ENCODE measurements around the gene INSM1. TPM values are rescaled to one million over a fixed set of nuclear protein-coding genes. Genes with fewer than 3 reads are reported as not detected.
"Not testable (repeated sequence)": the region's sequence is repeated elsewhere in the genome, so short reads cannot be mapped to it uniquely, and the experiment has no call there.

Gene INSM1
- total and polyA plus RNA-seq, 10 of the 15 experiments (the other 5 are each of a cell fraction or from before 2014, with no cell fraction given), result 0.03 to 0.11 (median 0.04) TPM; not detected in 7

DNA sequence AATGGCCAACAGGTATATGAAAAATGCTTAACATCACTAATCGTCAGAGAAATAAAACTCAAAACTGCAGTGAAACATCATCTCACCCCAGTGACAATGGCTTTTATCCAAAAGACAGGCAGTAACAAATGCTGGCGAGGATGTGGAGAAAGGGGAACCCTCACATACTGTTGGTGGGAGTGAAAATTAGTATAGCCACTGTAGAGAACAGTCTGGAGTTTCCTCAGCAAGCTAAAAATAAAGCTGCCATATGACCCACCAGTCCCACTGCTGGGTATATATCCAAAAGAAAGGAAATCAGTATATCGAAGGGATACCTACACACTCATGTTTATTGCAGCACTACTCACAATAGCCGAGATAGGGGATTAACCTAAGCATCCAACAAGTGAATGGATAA, 23.4 kb upstream of the INSM1 start:
- CTCF ChIA-PET, result no interaction called here
- WGBS (ENCODE audit: insufficient coverage, insufficient replicate concordance, low lambda C conversion rate, missing lambda C conversion rate), result 25% methylated on average over 4 of the region's 4 CpGs

DNA sequence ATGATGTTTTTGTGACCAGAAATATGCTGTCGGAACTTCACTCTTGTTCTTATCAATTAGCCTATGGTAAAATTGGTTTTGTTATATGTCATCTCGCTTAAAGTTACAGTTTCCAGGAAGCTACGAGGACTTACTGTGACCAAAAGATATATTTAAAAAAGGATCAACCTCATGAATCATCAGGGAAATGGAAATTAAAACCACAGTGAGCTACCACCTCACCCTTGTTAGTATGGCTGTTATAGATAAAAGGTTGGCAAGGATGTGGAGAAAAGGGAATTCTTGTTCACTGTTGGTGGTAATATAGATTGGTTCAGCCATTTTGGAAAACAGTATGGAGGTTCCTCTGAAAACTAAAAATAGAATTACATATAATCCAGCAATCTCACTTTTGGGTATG, 14.3 kb upstream of the INSM1 start:
- BruUV-seq (replicated peaks), result no TSS peak
- Histone ChIP-seq H4K20me1 (ENCODE audit: control insufficient read depth, insufficient read depth) (no peaks in the 10 kb centered on the region), H3K9me3 (replicated peaks; ENCODE audit: control insufficient read depth, insufficient read depth, low read length) (peaks cover 2% of the 10 kb centered on the region; the same call in 2 of the 3 replicates), H3K27me3 (replicated peaks in 1 of 2; ENCODE audit: control insufficient read depth in 2 of 2, insufficient read depth in 2 of 2, low read length in 1 of 2) (no peaks in the 10 kb centered on the region), H3K79me2 (ENCODE audit: control insufficient read depth, insufficient read depth, low read length) (no peaks in the 10 kb centered on the region), H3K36me3 (ENCODE audit: control insufficient read depth in 2 of 2, insufficient read depth in 2 of 2, low read length in 1 of 2) (no peaks in the 10 kb centered on the region), H3K4me1 (ENCODE audit: control insufficient read depth, insufficient read depth, low read length) (no peaks in the 10 kb centered on the region), H2AFZ (ENCODE audit: control insufficient read depth, low read depth, low read length) (no peak overlapping the region), H3K4me2 (ENCODE audit: control insufficient read depth, insufficient read depth) (no peak overlapping the region), H3K27ac (ENCODE audit: control insufficient read depth, insufficient read depth) (no peak overlapping the region), H3K4me3 (no peak overlapping the region), H3K9ac (ENCODE audit: control insufficient read depth, insufficient read depth, low read length) (no peak overlapping the region)
- ChIA-PET RAD21 (ENCODE audit: unreplicated experiment) (no interaction called here), POLR2A (no interaction called here), CTCF (no interaction called here), SMC1A (ENCODE audit: uncharacterized antibody, unreplicated experiment) (no interaction called here)
- DNase-seq (ENCODE audit: low read depth, low spot score) (no peak), FAIRE-seq (no peak), ATAC-seq (no peak)
- TF ChIP-seq ETV6 (conservative IDR thresholded peaks at IDR 0.05 in 1 of 2, IDR thresholded peaks at IDR 0.05 in 1 of 2; ENCODE audit: borderline replicate concordance in 1 of 2, low read depth in 1 of 2) (no peak), SMAD1 (IDR thresholded peaks at IDR 0.05; ENCODE audit: low read depth, partially characterized antibody) (no peak), YY1 (IDR thresholded peaks at IDR 0.05; ENCODE audit: low read depth, low read length) (no peak), STAT1 (conservative IDR thresholded peaks at IDR 0.05) (no peak), SMC3 (IDR thresholded peaks at IDR 0.05; ENCODE audit: borderline replicate concordance, low read length) (no peak), TCF7 (IDR thresholded peaks at IDR 0.05; ENCODE audit: borderline replicate concordance) (no peak)
- WGBS (ENCODE audit: insufficient coverage, insufficient replicate concordance, low lambda C conversion rate, missing lambda C conversion rate), result 2% methylated on average over 3 of the region's 3 CpGs
- in situ Hi-C loops (cut with MboI) (no loop called here), intact Hi-C loops (cut with micrococcal nuclease; ENCODE audit: unreplicated experiment) (no loop called here)

More for the DNA sequence above, 23.4 kb upstream of the INSM1 start:
- no peaks in the 10 kb centered on the region; the same call in 2 of the 3 replicates for H3K9me3 ChIP-seq (replicated peaks; ENCODE audit: control insufficient read depth, insufficient read depth, low read length)
- TF ChIP-seq WRNIP1 (IDR thresholded peaks at IDR 0.05; ENCODE audit: borderline replicate concordance, low read depth, low read length) (no peak), BRCA1 (IDR thresholded peaks at IDR 0.05; ENCODE audit: low read depth, low read length) (no peak), CBX3 (IDR thresholded peaks at IDR 0.05; ENCODE audit: borderline replicate concordance, low read depth) (no peak), ATF7 (IDR thresholded peaks at IDR 0.05; ENCODE audit: low read depth) (no peak), FOXM1 (IDR thresholded peaks at IDR 0.05; ENCODE audit: low read depth, low read length) (no peak)
- TF ChIP-seq, protein P1, sequence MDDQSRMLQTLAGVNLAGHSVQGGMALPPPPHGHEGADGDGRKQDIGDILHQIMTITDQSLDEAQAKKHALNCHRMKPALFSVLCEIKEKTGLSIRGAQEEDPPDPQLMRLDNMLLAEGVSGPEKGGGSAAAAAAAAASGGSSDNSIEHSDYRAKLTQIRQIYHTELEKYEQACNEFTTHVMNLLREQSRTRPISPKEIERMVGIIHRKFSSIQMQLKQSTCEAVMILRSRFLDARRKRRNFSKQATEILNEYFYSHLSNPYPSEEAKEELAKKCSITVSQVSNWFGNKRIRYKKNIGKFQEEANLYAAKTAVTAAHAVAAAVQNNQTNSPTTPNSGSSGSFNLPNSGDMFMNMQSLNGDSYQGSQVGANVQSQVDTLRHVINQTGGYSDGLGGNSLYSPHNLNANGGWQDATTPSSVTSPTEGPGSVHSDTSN (IDR thresholded peaks at IDR 0.05; ENCODE audit: insufficient replicate concordance, low read depth, low read length), result no peak
- ChIA-PET RAD21 (ENCODE audit: unreplicated experiment) (no interaction called here), SMC1A (ENCODE audit: uncharacterized antibody, unreplicated experiment) (no interaction called here), POLR2A (no interaction called here)
- H3K27ac ChIP-seq (ENCODE audit: control insufficient read depth, insufficient read depth), result no peak overlapping the region
- H3K4me2 ChIP-seq (ENCODE audit: control insufficient read depth, insufficient read depth), result no peak overlapping the region
- no peak overlapping the region for H3K9ac ChIP-seq (ENCODE audit: control insufficient read depth, insufficient read depth, low read length)
- in situ Hi-C loops (cut with MboI), result no loop called here
- no peak overlapping the region for H3K4me3 ChIP-seq
- H3K27me3 ChIP-seq (replicated peaks in 1 of 2; ENCODE audit: control insufficient read depth in 2 of 2, insufficient read depth in 2 of 2, low read length in 1 of 2), result no peaks in the 10 kb centered on the region; a peak in 1 of 4 replicates
- no TSS peak for BruUV-seq (replicated peaks)
- FAIRE-seq (no peak), DNase-seq (ENCODE audit: low read depth, low spot score) (no peak), ATAC-seq (no peak)
- no peaks in the 10 kb centered on the region for H3K79me2 ChIP-seq (ENCODE audit: control insufficient read depth, insufficient read depth, low read length)
- H2AFZ ChIP-seq (ENCODE audit: control insufficient read depth, low read depth, low read length), result no peak overlapping the region
- intact Hi-C loops (cut with micrococcal nuclease; ENCODE audit: unreplicated experiment), result no loop called here
- no peaks in the 10 kb centered on the region for H3K36me3 ChIP-seq (ENCODE audit: control insufficient read depth in 2 of 2, insufficient read depth in 2 of 2, low read length in 1 of 2)
- no peaks in the 10 kb centered on the region for H4K20me1 ChIP-seq (ENCODE audit: control insufficient read depth, insufficient read depth)
- H3K4me1 ChIP-seq (ENCODE audit: control insufficient read depth, insufficient read depth, low read length), result no peaks in the 10 kb centered on the region

DNA sequence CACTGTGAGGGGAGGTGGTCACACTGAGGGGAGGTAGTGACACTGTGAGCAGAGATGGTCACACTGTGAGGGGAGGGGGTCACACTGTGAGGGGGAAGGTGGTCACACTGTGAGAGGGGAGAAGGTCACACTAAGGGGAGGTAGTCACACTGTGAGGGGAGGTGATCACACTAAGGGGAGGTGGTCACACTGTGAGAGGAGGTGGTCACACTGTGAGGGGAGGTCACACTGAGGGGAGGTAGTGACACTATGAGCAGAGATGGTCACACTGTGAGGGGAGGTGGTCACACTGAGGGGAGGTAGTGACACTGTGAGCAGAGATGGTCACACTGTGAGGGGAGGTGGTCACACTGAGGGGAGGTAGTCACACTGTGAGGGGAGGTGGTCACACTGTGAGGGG, 12.4 kb upstream of the INSM1 start:
- H2AFZ ChIP-seq (ENCODE audit: control insufficient read depth, low read depth, low read length); POLR2A ChIA-PET; H3K27me3 ChIP-seq (replicated peaks in 1 of 2; ENCODE audit: control insufficient read depth in 2 of 2, insufficient read depth in 2 of 2, low read length in 1 of 2); intact Hi-C loops (cut with micrococcal nuclease; ENCODE audit: unreplicated experiment); H3K9me3 ChIP-seq (replicated peaks; ENCODE audit: control insufficient read depth, insufficient read depth, low read length); H3K4me3 ChIP-seq; H3K4me1 ChIP-seq (ENCODE audit: control insufficient read depth, insufficient read depth, low read length); H3K36me3 ChIP-seq (ENCODE audit: control insufficient read depth in 2 of 2, insufficient read depth in 2 of 2, low read length in 1 of 2); ATAC-seq; SMC1A ChIA-PET (ENCODE audit: uncharacterized antibody, unreplicated experiment); H3K9ac ChIP-seq (ENCODE audit: control insufficient read depth, insufficient read depth, low read length); H3K79me2 ChIP-seq (ENCODE audit: control insufficient read depth, insufficient read depth, low read length); H3K4me2 ChIP-seq (ENCODE audit: control insufficient read depth, insufficient read depth); CTCF ChIA-PET; DNase-seq (ENCODE audit: low read depth, low spot score); H4K20me1 ChIP-seq (ENCODE audit: control insufficient read depth, insufficient read depth); FAIRE-seq; in situ Hi-C loops (cut with MboI); H3K27ac ChIP-seq (ENCODE audit: control insufficient read depth, insufficient read depth); RAD21 ChIA-PET (ENCODE audit: unreplicated experiment); BruUV-seq (replicated peaks): not testable (repeated sequence)

Measured in GM12878 (cell line).